Endodermal cell (in vitro differentiated cells): ENCODE data around the gene AIP. TPM values are rescaled to one million over a fixed set of nuclear protein-coding genes. Genes with fewer than 3 reads are reported as not detected.

ENCODE experiments used
- DNase-seq: peaks from one replicate; pipeline ENCODE4 v3.0.0-alpha.2; 2017
- H3K27ac ChIP-seq: 2 replicates; pipeline ENCODE4 v1.5.1; 2013; ENCODE audit warnings: mild to moderate bottlenecking, low read depth, low read length, moderate library complexity
- H3K27me3 ChIP-seq: 2 replicates; pipeline ENCODE4 v1.6.1; 2013; ENCODE audit warnings: mild to moderate bottlenecking, low read length, moderate library complexity; ENCODE audit not compliant: insufficient read depth, control insufficient read depth, poor library complexity, severe bottlenecking
- H3K36me3 ChIP-seq: 2 replicates; pipeline ENCODE4 v1.7.0; 2013; ENCODE audit warnings: mild to moderate bottlenecking, low read length, moderate library complexity; ENCODE audit not compliant: control insufficient read depth, insufficient read depth
- H3K4me1 ChIP-seq: one replicate; pipeline ENCODE4 v1.7.0; 2013; ENCODE audit warnings: low read length; ENCODE audit not compliant: control insufficient read depth, insufficient read depth
- H3K4me3 ChIP-seq: 2 replicates; pipeline ENCODE4 v1.5.1; 2013; ENCODE audit warnings: mild to moderate bottlenecking, low read length, moderate library complexity
- H3K9ac ChIP-seq: 2 replicates; pipeline ENCODE4 v1.6.1; 2013; ENCODE audit warnings: mild to moderate bottlenecking, low read length, moderate library complexity; ENCODE audit not compliant: poor library complexity, severe bottlenecking; ENCODE audit errors: extremely low read depth
- H3K9me3 ChIP-seq: 2 replicates; pipeline ENCODE4 v1.6.1; 2013; ENCODE audit warnings: mild to moderate bottlenecking, low read length, moderate library complexity; ENCODE audit not compliant: control insufficient read depth
- H3K27ac Mint-ChIP-seq: 2 replicates; pipeline ENCODE4 v1.8.0; 2020; ENCODE audit warnings: mixed read lengths
- H3K27me3 Mint-ChIP-seq: 2 replicates; pipeline ENCODE4 v1.8.0; 2021; ENCODE audit warnings: mild to moderate bottlenecking, mixed read lengths; ENCODE audit not compliant: insufficient read depth
- H3K36me3 Mint-ChIP-seq: 2 replicates; pipeline ENCODE4 v1.8.0; 2020; ENCODE audit warnings: low read depth, mixed read lengths
- H3K4me1 Mint-ChIP-seq: 2 replicates; pipeline ENCODE4 v1.8.0; 2020; ENCODE audit warnings: mixed read lengths
- H3K4me3 Mint-ChIP-seq: 2 replicates; pipeline ENCODE4 v1.8.0; 2020; ENCODE audit warnings: mild to moderate bottlenecking, moderate library complexity, mixed read lengths
- H3K9me3 Mint-ChIP-seq: 2 replicates; pipeline ENCODE4 v1.8.0; 2020; ENCODE audit warnings: mild to moderate bottlenecking, mixed read lengths
- WGBS, 2 experiments: methylation state at CpG; one replicate each; pipeline versions ENCODE4 v1.1.5 to v1.1.7; 2013; ENCODE audit warnings: missing lambda C conversion rate in 2 of 2, mixed read lengths in 1 of 2; ENCODE audit not compliant: insufficient coverage in 1 of 2, insufficient read length in 1 of 2; 5-methylcytosine and 5-hydroxymethylcytosine counted together
- microRNA-seq: library from miRNA; unstranded; fragments of <30 nt; microRNA quantifications from one replicate; pipeline ENCODE4 v1.2.0, GENCODE V29; 2020; ENCODE audit warnings: borderline microRNAs expressed
- total RNA-seq, 2 donors: library from RNA; stranded (reverse); fragmentation: NEBNext Ultra II Directional in 1 of 2; extraction: Animal tissue kit (Norgen Biotek cat#: 25700) in 1 of 2; gene quantifications; 2 replicates in 1 of 2; 3 replicates in 1 of 2; pipeline ENCODE4 v1.2.1, GENCODE V29; 2021
- TF ChIP-seq, protein P1 (sequence below): fragments of 200-600 bp; sonication (generic); conservative IDR thresholded peaks from 2 replicates; pipeline ENCODE4 v1.5.0; 2021; ENCODE audit warnings: antibody characterized with exemption, mild to moderate bottlenecking

AIP gene
- total RNA-seq, 2 donors from 2014 or later = 27.6 to 33.8 TPM

DNA sequence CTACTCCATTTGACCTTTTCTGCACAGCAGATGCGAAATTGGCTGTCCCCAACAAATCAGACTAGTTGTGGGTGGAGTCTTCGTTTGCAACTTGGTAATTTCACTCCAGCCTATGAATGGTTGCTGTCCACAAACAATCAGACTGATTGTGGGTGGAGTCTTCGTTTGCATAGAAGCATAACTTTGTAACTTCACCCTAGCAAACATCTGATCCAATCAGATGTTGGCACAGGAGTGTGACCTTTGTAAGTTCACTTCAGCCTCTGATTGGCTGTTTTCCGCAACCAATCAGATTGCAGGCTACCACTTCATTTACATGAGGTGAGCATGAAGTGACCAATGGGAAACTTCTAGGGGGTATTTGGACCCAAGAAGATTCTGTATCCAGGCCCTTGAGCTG is 56.7 kb downstream of the AIP start:
- Histone ChIP-seq H3K27me3 (no peaks in the 10 kb centered on the region), H3K27ac (no peak overlapping the region), H3K4me3 (no peak overlapping the region), H3K9me3 (peaks cover 22% of the 10 kb centered on the region), H3K36me3 (no peaks in the 10 kb centered on the region), H3K9ac (no peak overlapping the region), H3K4me1 (no peaks in the 10 kb centered on the region)
- Mint-ChIP-seq H3K4me1 (peaks cover 4% of the 10 kb centered on the region), H3K36me3 (no peaks in the 10 kb centered on the region), H3K27ac (no peak overlapping the region), H3K4me3 (no peak overlapping the region), H3K9me3 (peaks cover 41% of the 10 kb centered on the region), H3K27me3 (peaks cover 3% of the 10 kb centered on the region)
- no peak for DNase-seq
- 89 to 92% methylated on average over 3 to 4 of the region's 4 CpGs for WGBS, 2 experiments
- TF ChIP-seq, protein P1, sequence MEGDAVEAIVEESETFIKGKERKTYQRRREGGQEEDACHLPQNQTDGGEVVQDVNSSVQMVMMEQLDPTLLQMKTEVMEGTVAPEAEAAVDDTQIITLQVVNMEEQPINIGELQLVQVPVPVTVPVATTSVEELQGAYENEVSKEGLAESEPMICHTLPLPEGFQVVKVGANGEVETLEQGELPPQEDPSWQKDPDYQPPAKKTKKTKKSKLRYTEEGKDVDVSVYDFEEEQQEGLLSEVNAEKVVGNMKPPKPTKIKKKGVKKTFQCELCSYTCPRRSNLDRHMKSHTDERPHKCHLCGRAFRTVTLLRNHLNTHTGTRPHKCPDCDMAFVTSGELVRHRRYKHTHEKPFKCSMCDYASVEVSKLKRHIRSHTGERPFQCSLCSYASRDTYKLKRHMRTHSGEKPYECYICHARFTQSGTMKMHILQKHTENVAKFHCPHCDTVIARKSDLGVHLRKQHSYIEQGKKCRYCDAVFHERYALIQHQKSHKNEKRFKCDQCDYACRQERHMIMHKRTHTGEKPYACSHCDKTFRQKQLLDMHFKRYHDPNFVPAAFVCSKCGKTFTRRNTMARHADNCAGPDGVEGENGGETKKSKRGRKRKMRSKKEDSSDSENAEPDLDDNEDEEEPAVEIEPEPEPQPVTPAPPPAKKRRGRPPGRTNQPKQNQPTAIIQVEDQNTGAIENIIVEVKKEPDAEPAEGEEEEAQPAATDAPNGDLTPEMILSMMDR = no peak

Small RNA genes within 50 kb of the gene (microRNA-seq; reads per million reads assigned to microRNA genes)
- not detected for gene MIR6752

Other genes with a start within 250 kb of the AIP start
- gene GRK2, start 216.6 kb upstream of the AIP start, total RNA-seq = 10 to 100 TPM; 58.0 to 61.7 TPM
- gene ANKRD13D, start 193.7 kb upstream of the AIP start, total RNA-seq = 10 to 100 TPM; 56.6 to 58.6 TPM
- gene SSH3, start 179.5 kb upstream of the AIP start, total RNA-seq = 10 to 100 TPM; 39.1 to 44.4 TPM
- gene POLD4, start 129.5 kb upstream of the AIP start, total RNA-seq = 10 to 100 TPM; 40.7 to 47.6 TPM
- 1 to 10 TPM; 3.6 to 4.8 TPM for gene CLCF1, start 109.4 kb upstream of the AIP start, total RNA-seq
- 10 to 100 TPM; 28.3 to 41.4 TPM for gene RAD9A, start 91.0 kb upstream of the AIP start, total RNA-seq
- gene PPP1CA, start 81.2 kb upstream of the AIP start, total RNA-seq = 100 to 1,000 TPM; 182 to 212 TPM
- gene TBC1D10C, start 78.9 kb upstream of the AIP start, total RNA-seq = under 1 TPM in 1 of 2 donors, not detected in 1; 0.20 TPM
- gene CARNS1, start 67.3 kb upstream of the AIP start, total RNA-seq = 1 to 10 TPM; 1.6 to 2.2 TPM
- 10 to 100 TPM; 47.0 to 51.8 TPM for gene RPS6KB2, start 54.5 kb upstream of the AIP start, total RNA-seq
- 1 to 10 TPM in 1 of 2 donors, not detected in 1; 2.1 TPM for gene PTPRCAP, start 45.3 kb upstream of the AIP start, total RNA-seq
- gene CORO1B, start 39.5 kb upstream of the AIP start, total RNA-seq = 100 to 1,000 TPM; 112 to 131 TPM
- not detected for gene GPR152, start 30.3 kb upstream of the AIP start, total RNA-seq
- gene CABP4, start 27.7 kb upstream of the AIP start, total RNA-seq = not detected
- 10 to 100 TPM; 67.4 to 87.8 TPM for gene TMEM134, start 13.8 kb upstream of the AIP start, total RNA-seq
- gene PITPNM1, start 22.3 kb downstream of the AIP start, total RNA-seq = 100 to 1,000 TPM in 1 of 2 donors, 10 to 100 TPM in 1; 94.6 to 104 TPM
- 10 to 100 TPM; 30.6 to 47.6 TPM for gene CDK2AP2, start 25.1 kb downstream of the AIP start, total RNA-seq
- not detected for gene CABP2, start 40.4 kb downstream of the AIP start, total RNA-seq
- 1,000 to 10,000 TPM; 1,359 to 1,473 TPM for gene GSTP1, start 100.8 kb downstream of the AIP start, total RNA-seq
- gene NDUFV1, start 123.9 kb downstream of the AIP start, total RNA-seq = 100 to 1,000 TPM; 135 to 160 TPM
- gene NUDT8, start 146.9 kb downstream of the AIP start, total RNA-seq = 10 to 100 TPM in 1 of 2 donors, 1 to 10 TPM in 1; 9.5 to 13.1 TPM
- gene TBX10, start 156.7 kb downstream of the AIP start, total RNA-seq = not detected
- gene ACY3, start 167.7 kb downstream of the AIP start, total RNA-seq = under 1 TPM; 0.20 to 0.71 TPM
- gene ALDH3B2, start 191.6 kb downstream of the AIP start, total RNA-seq = not detected